Effector memory CD4-positive, alpha-beta T cell (primary cell): ENCODE results near the gene OLFM4.

ENCODE experiments used
- DNase-seq, 3 donors: peaks; one replicate each; pipeline ENCODE4 v3.0.0-alpha.2; 2020
- H3K27ac ChIP-seq: 2 replicates; pipeline ENCODE4 v1.7.0; 2013; ENCODE audit warnings: mild to moderate bottlenecking, low read length, moderate library complexity; ENCODE audit not compliant: insufficient read depth, poor library complexity, severe bottlenecking
- H3K27me3 ChIP-seq: replicated peaks from 2 replicates; pipeline ENCODE4 v1.7.0; 2013; ENCODE audit warnings: mild to moderate bottlenecking, low read length; ENCODE audit not compliant: insufficient read depth, control insufficient read depth, poor library complexity, severe bottlenecking
- H3K36me3 ChIP-seq: 2 replicates; pipeline ENCODE4 v1.7.0; 2013; ENCODE audit warnings: mild to moderate bottlenecking, low read length, moderate library complexity; ENCODE audit not compliant: control insufficient read depth, insufficient read depth
- H3K4me1 ChIP-seq: 2 replicates; pipeline ENCODE4 v1.7.0; 2013; ENCODE audit warnings: low read length, mild to moderate bottlenecking; ENCODE audit not compliant: control insufficient read depth, insufficient read depth, poor library complexity, severe bottlenecking
- H3K4me3 ChIP-seq: 2 replicates; pipeline ENCODE4 v1.7.0; 2013; ENCODE audit warnings: low read length, low read depth, mild to moderate bottlenecking; ENCODE audit not compliant: insufficient read depth, poor library complexity, severe bottlenecking
- H3K9me3 ChIP-seq: 2 replicates; pipeline ENCODE4 v1.7.0; 2013; ENCODE audit warnings: mild to moderate bottlenecking, low read length, moderate library complexity; ENCODE audit not compliant: control insufficient read depth
- total RNA-seq, 3 donors: gene quantifications; one replicate each; lab custom pipeline; 2026; lab: John Stamatoyannopoulos, UW

Gene OLFM4
- total RNA-seq, result 0 to 0.19 (median 0) reads per million in 3 donors

DNA sequence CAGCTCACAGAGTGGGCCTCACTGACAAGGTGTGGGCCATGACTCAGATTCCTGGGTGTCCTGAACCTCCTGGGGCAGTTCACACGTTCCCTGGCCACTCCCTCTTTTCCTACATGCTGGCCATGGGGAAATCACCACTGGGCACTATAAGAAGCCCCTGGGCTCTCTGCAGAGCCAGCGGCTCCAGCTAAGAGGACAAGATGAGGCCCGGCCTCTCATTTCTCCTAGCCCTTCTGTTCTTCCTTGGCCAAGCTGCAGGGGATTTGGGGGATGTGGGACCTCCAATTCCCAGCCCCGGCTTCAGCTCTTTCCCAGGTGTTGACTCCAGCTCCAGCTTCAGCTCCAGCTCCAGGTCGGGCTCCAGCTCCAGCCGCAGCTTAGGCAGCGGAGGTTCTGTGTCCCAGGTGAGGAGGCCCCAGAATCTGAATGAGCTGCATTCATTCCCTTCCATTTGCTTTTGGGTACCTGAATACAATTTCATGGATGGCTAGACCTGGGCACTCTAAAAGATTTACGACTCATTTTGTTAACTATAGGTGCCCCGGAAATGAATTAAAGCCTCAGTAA lies at the start of gene OLFM4:
Gene OLFM4, plus strand, starts transcription at position 177 of the 567 bp plus-strand sequence. Its CDS starts 24 bp downstream, at position 201.
- Histone ChIP-seq H3K4me1 (no peaks in the 10 kb centered on the region), H3K9me3 (no peaks in the 10 kb centered on the region), H3K36me3 (no peaks in the 10 kb centered on the region), H3K27me3 (no peaks in the 10 kb centered on the region), H3K27ac (no peak within 1 kb of the TSS), H3K4me3 (no peak within 1 kb of the TSS)
- no peak for DNase-seq

- H3K4me3 ChIP-seq, result no peak overlapping the region
- no peaks in the 10 kb centered on the region for H3K4me1 ChIP-seq
- DNase-seq, result no peak
- H3K9me3 ChIP-seq, result no peaks in the 10 kb centered on the region
- H3K27me3 ChIP-seq, result no peaks in the 10 kb centered on the region
- no peak overlapping the region for H3K27ac ChIP-seq
- H3K36me3 ChIP-seq, result no peaks in the 10 kb centered on the region
Observed at GRCh38 chr13:52978989-52979388, 49.6 kb upstream of the OLFM4 start.

DNA sequence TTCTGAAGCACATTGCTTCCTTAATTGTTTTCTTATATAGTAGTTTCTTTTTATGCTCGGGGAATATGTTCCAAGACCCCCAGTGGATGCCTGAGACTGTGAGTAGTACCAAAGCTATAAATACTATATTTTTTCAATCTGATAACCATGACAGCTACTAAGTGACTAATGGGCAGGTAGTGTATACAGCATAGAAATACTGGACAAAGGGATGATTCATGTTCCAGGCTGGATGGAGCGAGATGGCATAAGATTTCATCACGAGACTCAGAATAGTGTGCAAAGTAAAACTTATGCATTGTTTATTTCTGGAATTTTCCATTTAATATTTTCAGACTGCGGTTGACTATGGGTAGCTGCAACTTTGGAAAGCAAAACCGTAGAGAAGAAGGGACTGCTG lies 47.9 kb upstream of the OLFM4 start:
- no peaks in the 10 kb centered on the region for H3K36me3 ChIP-seq
- DNase-seq, result no peak
- no peaks in the 10 kb centered on the region for H3K4me1 ChIP-seq
- no peak overlapping the region for H3K4me3 ChIP-seq
- H3K9me3 ChIP-seq, result no peaks in the 10 kb centered on the region
- H3K27me3 ChIP-seq, result no peaks in the 10 kb centered on the region
- no peak overlapping the region for H3K27ac ChIP-seq

DNA sequence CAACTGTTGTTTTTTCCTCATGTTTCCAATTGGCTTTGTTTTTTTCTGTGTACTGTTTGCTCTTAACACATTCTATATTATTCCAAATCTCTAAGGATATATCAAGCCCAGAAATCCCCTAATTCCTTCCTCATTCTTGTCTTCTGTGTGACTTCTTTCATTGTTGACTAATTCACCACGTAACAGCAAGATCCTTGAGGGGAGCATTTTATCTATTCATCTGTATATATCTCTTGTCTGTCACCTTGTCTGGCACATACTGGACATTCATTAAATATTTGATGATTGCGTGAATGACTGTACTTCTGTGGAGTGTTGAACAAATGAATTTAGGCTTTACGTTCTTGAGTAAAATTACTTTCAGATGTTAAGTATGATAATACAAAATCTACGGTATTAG lies 44.8 kb upstream of the OLFM4 start:
- no peak overlapping the region for H3K4me3 ChIP-seq
- no peak for DNase-seq
- H3K9me3 ChIP-seq, result no peaks in the 10 kb centered on the region

GRCh38 chr13:52984881-52985363 lies 43.7 kb upstream of the OLFM4 start:
- Histone ChIP-seq H3K27me3 (no peaks in the 10 kb centered on the region), H3K4me3 (no peak overlapping the region), H3K4me1 (no peaks in the 10 kb centered on the region), H3K9me3 (no peaks in the 10 kb centered on the region), H3K27ac (no peak overlapping the region), H3K36me3 (no peaks in the 10 kb centered on the region)
- DNase-seq, result no peak

More for the DNA sequence above, 44.8 kb upstream of the OLFM4 start:
- Histone ChIP-seq H3K4me1 (no peaks in the 10 kb centered on the region), H3K27me3 (no peaks in the 10 kb centered on the region), H3K27ac (no peak overlapping the region), H3K36me3 (no peaks in the 10 kb centered on the region)

GRCh38 chr13:52991344-52992020 lies 37.1 kb upstream of the OLFM4 start:
- DNase-seq, result no peak
- Histone ChIP-seq H3K4me3 (no peak overlapping the region), H3K27ac (no peak overlapping the region), H3K27me3 (no peaks in the 10 kb centered on the region), H3K36me3 (no peaks in the 10 kb centered on the region), H3K9me3 (no peaks in the 10 kb centered on the region), H3K4me1 (no peaks in the 10 kb centered on the region)

- no peak for DNase-seq
- no peaks in the 10 kb centered on the region for H3K4me1 ChIP-seq
- no peaks in the 10 kb centered on the region for H3K27me3 ChIP-seq
- no peaks in the 10 kb centered on the region for H3K36me3 ChIP-seq
- no peak overlapping the region for H3K27ac ChIP-seq
- H3K4me3 ChIP-seq, result no peak overlapping the region
- no peaks in the 10 kb centered on the region for H3K9me3 ChIP-seq
Observed at GRCh38 chr13:52992110-52992509, 36.5 kb upstream of the OLFM4 start.

GRCh38 chr13:52994051-52994450 lies 34.6 kb upstream of the OLFM4 start:
- H3K9me3 ChIP-seq, result no peaks in the 10 kb centered on the region
- DNase-seq, result no peak
- H3K4me3 ChIP-seq, result no peak overlapping the region
- H3K27me3 ChIP-seq, result no peaks in the 10 kb centered on the region
- H3K36me3 ChIP-seq, result no peaks in the 10 kb centered on the region
- no peak overlapping the region for H3K27ac ChIP-seq
- no peaks in the 10 kb centered on the region for H3K4me1 ChIP-seq

DNA sequence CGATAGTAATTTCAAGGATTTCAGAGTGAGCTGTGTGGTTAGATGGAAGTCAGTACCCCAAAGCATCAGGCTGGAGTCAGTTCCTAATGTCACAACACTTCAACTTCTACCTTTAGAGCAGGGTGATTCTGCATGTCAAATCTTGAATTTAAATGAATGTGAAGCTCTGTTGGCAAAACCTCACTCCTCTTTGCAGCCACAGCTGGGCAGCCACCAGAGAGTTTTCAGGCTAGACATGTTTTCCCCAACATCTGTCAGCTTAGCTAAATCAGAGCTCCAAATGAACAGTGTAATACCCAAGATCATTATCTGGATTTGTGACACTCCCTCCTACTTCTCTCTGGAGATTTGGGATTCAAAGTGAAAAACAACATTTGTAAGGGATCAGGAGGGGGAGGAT lies 33.7 kb upstream of the OLFM4 start:
- Histone ChIP-seq H3K36me3 (no peaks in the 10 kb centered on the region), H3K4me3 (no peak overlapping the region), H3K27ac (no peak overlapping the region), H3K4me1 (no peaks in the 10 kb centered on the region), H3K27me3 (no peaks in the 10 kb centered on the region), H3K9me3 (no peaks in the 10 kb centered on the region)
- DNase-seq, result no peak

- Histone ChIP-seq H3K27me3 (no peaks in the 10 kb centered on the region), H3K9me3 (no peaks in the 10 kb centered on the region), H3K4me3 (no peak overlapping the region), H3K4me1 (no peaks in the 10 kb centered on the region), H3K36me3 (no peaks in the 10 kb centered on the region), H3K27ac (no peak overlapping the region)
- DNase-seq, result no peak
Observed at GRCh38 chr13:52995946-52996345, 32.7 kb upstream of the OLFM4 start.
